Endothelial cell of umbilical vein (primary cell): Measurements from ENCODE around the gene PLXNA4.

ENCODE experiments used
- EZH2 ChIP-seq: IDR thresholded peaks from 2 replicates; pipeline ENCODE4 v1.6.1; 2012; ENCODE audit warnings: borderline replicate concordance, low read depth, mild to moderate bottlenecking, moderate library complexity, low read length, inconsistent platforms; ENCODE audit not compliant: severe bottlenecking
- FOS ChIP-seq: IDR thresholded peaks from 2 replicates; pipeline ENCODE4 v1.6.1; 2011; ENCODE audit warnings: mild to moderate bottlenecking, low read length, moderate library complexity, borderline replicate concordance; ENCODE audit not compliant: insufficient read depth
- GATA2 ChIP-seq: IDR thresholded peaks from 2 replicates; pipeline ENCODE4 v1.7.0; 2011; ENCODE audit warnings: low read depth, mild to moderate bottlenecking, moderate library complexity, mixed read lengths, low read length; ENCODE audit not compliant: insufficient read length, insufficient read depth
- JUN ChIP-seq: IDR thresholded peaks from 2 replicates; pipeline ENCODE4 v1.6.1; 2011; ENCODE audit warnings: borderline replicate concordance, low read depth; ENCODE audit not compliant: insufficient read length, insufficient read depth
- MYC ChIP-seq: IDR thresholded peaks from one replicate; pipeline ENCODE4 v1.6.1; 2011; ENCODE audit warnings: mild to moderate bottlenecking, low read depth, low read length
- POLR2A ChIP-seq: IDR thresholded peaks from 2 replicates; pipeline ENCODE4 v1.6.1; 2012; ENCODE audit warnings: low read depth, mild to moderate bottlenecking, control low read depth, low read length
- POLR2AphosphoS5 ChIP-seq: IDR thresholded peaks from 2 replicates; pipeline ENCODE4 v1.6.1; 2012; ENCODE audit warnings: low read depth, mild to moderate bottlenecking, control low read depth, low read length, moderate library complexity; ENCODE audit not compliant: insufficient read depth
- TF ChIP-seq, protein P1 (sequence below), 2 donors: IDR thresholded peaks; 1 replicate in 1 of 2; 2 replicates in 1 of 2; pipeline ENCODE4 v1.5.1; 2011; ENCODE audit warnings: low read length in 2 of 2, mild to moderate bottlenecking in 2 of 2, moderate library complexity in 2 of 2, control low read depth in 1 of 2, inconsistent platforms in 1 of 2, low read depth in 1 of 2; ENCODE audit not compliant: insufficient read depth in 1 of 2; ENCODE audit errors: extremely low read depth in 1 of 2
- TF ChIP-seq, protein P2 (sequence below): IDR thresholded peaks from 2 replicates; pipeline ENCODE4 v1.6.1; 2011; ENCODE audit not compliant: insufficient read depth, insufficient read length

DNA sequence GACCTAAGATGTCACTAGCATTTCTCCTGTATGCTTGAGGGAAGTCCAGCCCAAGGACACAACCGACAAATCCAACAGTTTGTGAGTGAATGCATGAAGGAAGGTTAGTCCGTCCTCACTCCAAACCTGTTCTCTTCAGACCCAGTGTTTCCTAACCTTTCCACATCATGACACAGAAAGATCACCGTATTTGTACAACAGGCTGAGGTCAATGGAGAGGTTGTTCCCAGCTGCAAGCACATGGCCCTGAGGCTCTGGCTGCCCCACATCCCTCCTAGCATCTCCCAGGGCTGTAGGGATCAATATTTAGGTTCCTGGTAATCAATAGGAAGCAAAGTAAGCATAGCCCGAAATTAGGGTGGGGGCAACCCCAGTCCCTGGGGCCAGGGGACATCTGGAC is 227.9 kb downstream of the PLXNA4 start:
- no peak for TF ChIP-seq EZH2
- TF ChIP-seq, protein P1, sequence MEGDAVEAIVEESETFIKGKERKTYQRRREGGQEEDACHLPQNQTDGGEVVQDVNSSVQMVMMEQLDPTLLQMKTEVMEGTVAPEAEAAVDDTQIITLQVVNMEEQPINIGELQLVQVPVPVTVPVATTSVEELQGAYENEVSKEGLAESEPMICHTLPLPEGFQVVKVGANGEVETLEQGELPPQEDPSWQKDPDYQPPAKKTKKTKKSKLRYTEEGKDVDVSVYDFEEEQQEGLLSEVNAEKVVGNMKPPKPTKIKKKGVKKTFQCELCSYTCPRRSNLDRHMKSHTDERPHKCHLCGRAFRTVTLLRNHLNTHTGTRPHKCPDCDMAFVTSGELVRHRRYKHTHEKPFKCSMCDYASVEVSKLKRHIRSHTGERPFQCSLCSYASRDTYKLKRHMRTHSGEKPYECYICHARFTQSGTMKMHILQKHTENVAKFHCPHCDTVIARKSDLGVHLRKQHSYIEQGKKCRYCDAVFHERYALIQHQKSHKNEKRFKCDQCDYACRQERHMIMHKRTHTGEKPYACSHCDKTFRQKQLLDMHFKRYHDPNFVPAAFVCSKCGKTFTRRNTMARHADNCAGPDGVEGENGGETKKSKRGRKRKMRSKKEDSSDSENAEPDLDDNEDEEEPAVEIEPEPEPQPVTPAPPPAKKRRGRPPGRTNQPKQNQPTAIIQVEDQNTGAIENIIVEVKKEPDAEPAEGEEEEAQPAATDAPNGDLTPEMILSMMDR (IDR thresholded peaks at IDR 0.05; ENCODE audit: extremely low read depth in 1 of 2, insufficient read depth in 1 of 2, low read depth in 1 of 2, low read length in 2 of 2), result no peak
- TF ChIP-seq, protein P2, sequence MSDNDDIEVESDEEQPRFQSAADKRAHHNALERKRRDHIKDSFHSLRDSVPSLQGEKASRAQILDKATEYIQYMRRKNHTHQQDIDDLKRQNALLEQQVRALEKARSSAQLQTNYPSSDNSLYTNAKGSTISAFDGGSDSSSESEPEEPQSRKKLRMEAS, result no peak
- TF ChIP-seq POLR2AphosphoS5, result no peak
- TF ChIP-seq POLR2A, result no peak
- no peak for TF ChIP-seq JUN
- no peak for TF ChIP-seq GATA2
- TF ChIP-seq MYC, result no peak
- no peak for TF ChIP-seq FOS
